Hepatocyte (in vitro differentiated cells): ENCODE measurements around the gene NR5A1. TPM values are rescaled to one million over a fixed set of nuclear protein-coding genes. Genes with fewer than 3 reads are reported as not detected.

Source experiments
- DNase-seq: peaks from one replicate; pipeline ENCODE4 v3.0.0-alpha.2; 2016; ENCODE audit warnings: low spot score
- H2AFZ ChIP-seq: fragments of 200-600 bp; sonication (generic); 2 replicates; pipeline ENCODE4 v1.6.0; 2016; ENCODE audit warnings: antibody characterized with exemption, mild to moderate bottlenecking
- H3K27ac ChIP-seq: fragments of 200-600 bp; sonication (generic); 2 replicates; pipeline ENCODE4 v1.5.1; 2016; ENCODE audit warnings: mild to moderate bottlenecking
- H3K27me3 ChIP-seq: fragments of 200-600 bp; sonication (generic); 2 replicates; pipeline ENCODE4 v1.6.1; 2016
- H3K36me3 ChIP-seq: fragments of 200-600 bp; sonication (generic); replicated peaks from 2 replicates; pipeline ENCODE4 v1.5.1; 2016; ENCODE audit warnings: low read depth; ENCODE audit not compliant: insufficient read depth
- H3K4me1 ChIP-seq: fragments of 200-600 bp; sonication (generic); 2 replicates; pipeline ENCODE4 v1.5.1; 2016; ENCODE audit warnings: mild to moderate bottlenecking, moderate library complexity; ENCODE audit not compliant: insufficient read depth
- H3K4me2 ChIP-seq: fragments of 200-600 bp; sonication (generic); 2 replicates; pipeline ENCODE4 v1.6.0; 2016
- H3K4me3 ChIP-seq: fragments of 200-600 bp; sonication (generic); 2 replicates; pipeline ENCODE4 v1.5.1; 2016; ENCODE audit warnings: mild to moderate bottlenecking
- H3K79me2 ChIP-seq: fragments of 200-600 bp; sonication (generic); 2 replicates; pipeline ENCODE4 v1.6.0; 2017; ENCODE audit warnings: mild to moderate bottlenecking
- H3K9me2 ChIP-seq: fragments of 200-600 bp; sonication (generic); replicated peaks from 2 replicates; pipeline ENCODE4 v1.6.0; 2017; ENCODE audit warnings: mild to moderate bottlenecking; ENCODE audit not compliant: insufficient read depth
- H3K9me3 ChIP-seq: fragments of 200-600 bp; sonication (generic); 2 replicates; pipeline ENCODE4 v1.5.1; 2016; ENCODE audit warnings: low read depth, mild to moderate bottlenecking
- H4K20me1 ChIP-seq: fragments of 200-600 bp; sonication (generic); 2 replicates; pipeline ENCODE4 v1.6.0; 2016; ENCODE audit warnings: mild to moderate bottlenecking; ENCODE audit not compliant: insufficient read depth, poor library complexity, severe bottlenecking
- CTCF ChIP-seq: fragments of 200-600 bp; sonication (generic); IDR thresholded peaks from 2 replicates; pipeline ENCODE4 v1.5.1; 2016; ENCODE audit warnings: antibody characterized with exemption, mild to moderate bottlenecking; ENCODE audit not compliant: poor library complexity
- EZH2 ChIP-seq: fragments of 200-600 bp; sonication (generic); IDR thresholded peaks from 2 replicates; pipeline ENCODE4 v1.6.1; 2016; ENCODE audit warnings: antibody characterized with exemption, mild to moderate bottlenecking, borderline replicate concordance
- EZH2phosphoT487 ChIP-seq: fragments of 200-600 bp; sonication (generic); IDR thresholded peaks from one replicate; pipeline ENCODE4 v1.6.1; 2018; ENCODE audit warnings: antibody characterized with exemption, mild to moderate bottlenecking, low read depth, moderate library complexity; ENCODE audit not compliant: unreplicated experiment, severe bottlenecking
- WGBS: methylation state at CpG from one replicate; pipeline ENCODE4 v1.1.6; 2016; ENCODE audit warnings: low lambda C conversion rate; ENCODE audit errors: missing lambda C conversion rate; 5-methylcytosine and 5-hydroxymethylcytosine counted together
- polyA plus RNA-seq: library from polyadenylated mRNA; unstranded; fragments of >200 nt; fragmentation: Nextera tagmentation; extraction: Ambion mirVana; gene quantifications from 2 replicates; pipeline ENCODE4 v1.2.1, GENCODE V29; 2016
- total RNA-seq: library from RNA; depleted of rRNA; stranded (reverse); fragments of >200 nt; gene quantifications from 2 replicates; pipeline ENCODE4 v1.2.3, GENCODE V29; 2014

The NR5A1 gene
- total and polyA plus RNA-seq, 2 experiments from 2014 or later, result 0.07 to 0.36 TPM

- H3K27ac ChIP-seq, result no peak overlapping the region
- 57% methylated on average over 18 of the region's 26 CpGs for WGBS
- H3K9me3 ChIP-seq, result no peaks in the 10 kb centered on the region
- H2AFZ ChIP-seq, result no peak overlapping the region
- H3K79me2 ChIP-seq, result no peaks in the 10 kb centered on the region
- H3K4me1 ChIP-seq, result peaks cover 5% of the 10 kb centered on the region
- H3K27me3 ChIP-seq, result peaks cover 31% of the 10 kb centered on the region
- H3K9me2 ChIP-seq, result no peaks in the 10 kb centered on the region
- no peak overlapping the region for H3K4me2 ChIP-seq
- no peak for TF ChIP-seq EZH2phosphoT487
- TF ChIP-seq EZH2, result no peak
- TF ChIP-seq CTCF, result no peak
- H3K36me3 ChIP-seq, result no peaks in the 10 kb centered on the region
- H4K20me1 ChIP-seq, result no peaks in the 10 kb centered on the region
- H3K4me3 ChIP-seq, result no peak overlapping the region
- DNase-seq, result no peak
These were observed 24.7 kb downstream of the NR5A1 start for GRCh38 chr9:124482431-124483031.

GRCh38 chr9:124481115-124481514, 26.1 kb downstream of the NR5A1 start:
- Histone ChIP-seq H3K27ac (no peak overlapping the region), H3K4me3 (no peak overlapping the region), H2AFZ (no peak overlapping the region), H3K9me3 (no peaks in the 10 kb centered on the region), H3K9me2 (no peaks in the 10 kb centered on the region), H3K4me2 (no peak overlapping the region), H3K36me3 (no peaks in the 10 kb centered on the region), H3K4me1 (peaks cover 9% of the 10 kb centered on the region), H3K79me2 (no peaks in the 10 kb centered on the region), H4K20me1 (no peaks in the 10 kb centered on the region), H3K27me3 (peaks cover 29% of the 10 kb centered on the region)
- 84% methylated on average over 14 of the region's 17 CpGs for WGBS
- TF ChIP-seq EZH2phosphoT487 (no peak), EZH2 (no peak), CTCF (no peak)
- DNase-seq, result no peak

- no peaks in the 10 kb centered on the region for H3K36me3 ChIP-seq
- H2AFZ ChIP-seq, result no peak overlapping the region
- no peaks in the 10 kb centered on the region for H3K9me3 ChIP-seq
- H3K4me3 ChIP-seq, result no peak overlapping the region
- H3K27ac ChIP-seq, result no peak overlapping the region
- H3K27me3 ChIP-seq, result peaks cover 29% of the 10 kb centered on the region
- 26% methylated on average over 6 of the region's 7 CpGs for WGBS
- no peaks in the 10 kb centered on the region for H4K20me1 ChIP-seq
- H3K79me2 ChIP-seq, result no peaks in the 10 kb centered on the region
- no peaks in the 10 kb centered on the region for H3K9me2 ChIP-seq
- DNase-seq, result peak; percentile 56
- peak; percentile 31 for TF ChIP-seq CTCF
- no peak for TF ChIP-seq EZH2phosphoT487
- H3K4me2 ChIP-seq, result no peak overlapping the region
- peaks cover 9% of the 10 kb centered on the region for H3K4me1 ChIP-seq
These were observed 26.6 kb downstream of the NR5A1 start for GRCh38 chr9:124480621-124480981.
